ENCODE results near the gene SAP30BP.

The SAP30BP gene

DNA sequence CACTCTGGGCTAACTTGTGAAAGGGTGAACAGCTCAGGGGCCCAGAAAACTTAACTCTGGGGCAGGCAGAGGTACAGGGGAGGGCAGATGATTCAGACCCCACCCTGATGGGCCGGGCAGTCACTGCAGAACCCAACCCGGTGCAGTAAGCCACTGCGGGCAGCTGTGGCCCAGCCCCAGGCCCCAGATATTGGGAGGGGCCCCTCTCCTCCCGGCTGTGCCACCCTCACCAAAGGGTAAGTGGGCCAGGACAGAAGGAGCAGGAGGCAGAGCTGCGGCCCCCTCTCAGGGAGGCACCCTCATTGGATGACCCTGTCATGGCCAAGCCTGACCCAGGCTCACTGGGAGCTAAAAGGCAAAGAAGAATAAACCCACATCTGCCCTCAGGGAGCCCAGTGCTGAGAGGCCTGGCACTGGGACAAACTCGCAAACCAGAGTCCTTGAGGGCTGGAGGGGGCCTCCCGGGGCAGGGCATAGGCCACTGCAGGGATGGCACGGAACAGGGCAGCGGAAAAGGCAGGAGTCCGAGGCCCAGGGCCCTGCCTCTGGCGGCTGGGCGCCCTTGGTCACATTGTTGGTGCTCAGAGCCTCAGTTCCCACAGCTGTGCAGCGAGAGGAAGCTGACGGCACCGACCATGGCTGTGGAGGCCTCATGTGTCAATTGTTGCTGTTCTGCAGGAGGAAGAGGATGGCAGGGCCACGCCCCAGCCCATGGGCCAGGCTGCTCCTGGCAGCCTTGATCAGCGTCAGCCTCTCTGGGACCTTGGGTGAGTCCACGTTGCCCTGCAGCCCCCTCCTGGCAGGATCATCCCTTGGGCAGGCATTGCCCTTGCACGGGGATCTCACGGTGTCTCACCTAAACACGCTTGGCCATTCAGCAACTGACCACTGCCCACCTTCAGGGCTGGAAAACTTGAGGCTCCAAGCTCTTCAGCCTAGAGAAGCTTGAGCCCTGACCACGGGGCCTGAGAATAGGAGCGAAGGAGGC is 57.2 kb downstream of the SAP30BP start:
- TF ChIP-seq, protein P1, sequence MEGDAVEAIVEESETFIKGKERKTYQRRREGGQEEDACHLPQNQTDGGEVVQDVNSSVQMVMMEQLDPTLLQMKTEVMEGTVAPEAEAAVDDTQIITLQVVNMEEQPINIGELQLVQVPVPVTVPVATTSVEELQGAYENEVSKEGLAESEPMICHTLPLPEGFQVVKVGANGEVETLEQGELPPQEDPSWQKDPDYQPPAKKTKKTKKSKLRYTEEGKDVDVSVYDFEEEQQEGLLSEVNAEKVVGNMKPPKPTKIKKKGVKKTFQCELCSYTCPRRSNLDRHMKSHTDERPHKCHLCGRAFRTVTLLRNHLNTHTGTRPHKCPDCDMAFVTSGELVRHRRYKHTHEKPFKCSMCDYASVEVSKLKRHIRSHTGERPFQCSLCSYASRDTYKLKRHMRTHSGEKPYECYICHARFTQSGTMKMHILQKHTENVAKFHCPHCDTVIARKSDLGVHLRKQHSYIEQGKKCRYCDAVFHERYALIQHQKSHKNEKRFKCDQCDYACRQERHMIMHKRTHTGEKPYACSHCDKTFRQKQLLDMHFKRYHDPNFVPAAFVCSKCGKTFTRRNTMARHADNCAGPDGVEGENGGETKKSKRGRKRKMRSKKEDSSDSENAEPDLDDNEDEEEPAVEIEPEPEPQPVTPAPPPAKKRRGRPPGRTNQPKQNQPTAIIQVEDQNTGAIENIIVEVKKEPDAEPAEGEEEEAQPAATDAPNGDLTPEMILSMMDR (IDR thresholded peaks at IDR 0.05): no peak

DNA sequence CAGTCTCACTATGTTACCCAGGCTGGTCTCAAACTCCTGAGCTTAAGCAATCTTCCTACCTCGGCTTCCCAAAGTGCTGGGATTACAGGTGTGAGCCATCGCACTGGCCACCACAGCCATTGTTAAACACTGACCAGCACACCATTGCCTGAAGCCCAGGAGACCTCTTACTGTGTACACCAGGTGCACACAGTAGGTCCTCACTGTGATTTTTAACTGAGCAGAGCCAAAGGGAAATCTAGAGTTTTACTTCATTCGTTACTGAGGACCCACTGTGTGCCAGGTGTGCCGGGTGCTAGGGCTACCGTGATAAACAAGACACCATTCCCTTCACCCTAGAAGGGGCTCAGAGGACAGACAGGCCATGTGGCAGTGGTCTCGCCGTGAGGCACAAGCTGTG is 58.4 kb downstream of the SAP30BP start:
- TF ChIP-seq, protein P1 (IDR thresholded peaks at IDR 0.05): no peak

DNA sequence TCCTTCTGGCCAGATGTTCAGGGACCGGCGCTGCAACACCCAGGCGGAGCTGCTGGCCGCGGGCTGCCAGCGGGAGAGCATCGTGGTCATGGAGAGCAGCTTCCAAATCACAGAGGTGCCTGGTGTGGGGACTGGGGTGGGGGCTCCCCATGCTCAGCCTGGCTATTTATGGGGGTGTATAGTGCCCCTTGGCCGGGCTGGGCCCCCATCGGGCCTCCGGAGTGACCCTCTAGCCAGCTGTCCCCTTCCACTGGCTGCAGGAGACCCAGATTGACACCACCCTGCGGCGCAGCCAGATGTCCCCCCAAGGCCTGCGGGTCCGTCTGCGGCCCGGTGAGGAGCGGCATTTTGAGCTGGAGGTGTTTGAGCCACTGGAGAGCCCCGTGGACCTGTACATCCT is 60.3 kb downstream of the SAP30BP start:
- TF ChIP-seq, protein P1 (IDR thresholded peaks at IDR 0.05): no peak

DNA sequence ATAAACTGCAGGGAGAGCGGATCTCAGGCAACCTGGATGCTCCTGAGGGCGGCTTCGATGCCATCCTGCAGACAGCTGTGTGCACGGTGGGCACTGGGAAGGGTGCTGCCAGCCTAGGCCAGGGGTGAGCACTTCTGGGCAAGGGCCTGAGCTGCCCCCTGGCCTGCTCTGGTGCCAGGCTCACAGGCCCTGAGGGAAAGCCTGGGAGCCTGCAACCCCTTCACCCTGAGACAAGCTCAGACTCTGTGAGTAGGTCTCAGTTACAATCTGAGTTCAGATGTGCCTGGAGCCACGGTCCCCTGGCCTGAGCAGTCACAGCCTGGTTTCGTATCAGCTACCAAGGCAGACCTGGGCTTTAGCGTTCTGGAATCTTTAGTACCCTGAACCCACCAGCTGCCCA is 62.2 kb downstream of the SAP30BP start:
- TF ChIP-seq, protein P1 (IDR thresholded peaks at IDR 0.05): no peak

DNA sequence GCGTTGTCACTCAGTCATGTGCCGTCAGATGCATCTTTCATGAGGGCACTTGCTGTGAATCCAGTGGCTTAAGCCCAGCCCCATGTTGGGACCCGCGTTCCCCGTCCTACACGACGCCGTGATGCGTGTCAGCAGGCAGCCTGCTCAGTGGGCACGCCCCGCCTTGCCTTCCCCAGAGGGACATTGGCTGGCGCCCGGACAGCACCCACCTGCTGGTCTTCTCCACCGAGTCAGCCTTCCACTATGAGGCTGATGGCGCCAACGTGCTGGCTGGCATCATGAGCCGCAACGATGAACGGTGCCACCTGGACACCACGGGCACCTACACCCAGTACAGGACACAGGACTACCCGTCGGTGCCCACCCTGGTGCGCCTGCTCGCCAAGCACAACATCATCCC is 62.9 kb downstream of the SAP30BP start:
- TF ChIP-seq, protein P1 (IDR thresholded peaks at IDR 0.05): no peak

DNA sequence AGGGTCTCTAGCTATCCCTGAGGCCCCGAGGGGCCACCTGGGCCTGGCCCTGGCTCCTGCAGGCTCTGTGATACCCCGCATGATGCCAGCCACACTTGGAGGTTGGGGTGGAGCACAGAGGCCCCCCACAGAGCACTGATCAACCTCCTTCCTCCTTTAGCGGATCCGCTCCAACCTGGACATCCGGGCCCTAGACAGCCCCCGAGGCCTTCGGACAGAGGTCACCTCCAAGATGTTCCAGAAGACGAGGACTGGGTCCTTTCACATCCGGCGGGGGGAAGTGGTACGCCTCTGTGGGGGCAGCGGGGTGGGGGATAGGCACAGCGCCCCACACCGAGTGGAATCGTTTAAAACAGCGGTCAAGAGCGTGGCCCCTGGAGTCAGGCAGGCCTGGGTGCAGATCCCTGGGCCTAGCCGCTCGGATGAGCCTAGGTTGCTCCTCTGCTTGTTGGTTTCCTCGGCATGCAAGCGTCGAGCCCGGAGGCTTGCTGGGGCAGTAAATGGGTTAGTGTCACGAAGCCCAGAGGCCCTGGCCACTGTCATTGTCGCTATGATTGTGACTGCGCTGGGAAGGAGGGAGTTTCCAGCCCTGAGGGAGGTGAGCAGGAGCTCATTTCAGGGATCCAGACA is 64.1 kb downstream of the SAP30BP start:
- TF ChIP-seq, protein P1 (IDR thresholded peaks at IDR 0.05): no peak

DNA sequence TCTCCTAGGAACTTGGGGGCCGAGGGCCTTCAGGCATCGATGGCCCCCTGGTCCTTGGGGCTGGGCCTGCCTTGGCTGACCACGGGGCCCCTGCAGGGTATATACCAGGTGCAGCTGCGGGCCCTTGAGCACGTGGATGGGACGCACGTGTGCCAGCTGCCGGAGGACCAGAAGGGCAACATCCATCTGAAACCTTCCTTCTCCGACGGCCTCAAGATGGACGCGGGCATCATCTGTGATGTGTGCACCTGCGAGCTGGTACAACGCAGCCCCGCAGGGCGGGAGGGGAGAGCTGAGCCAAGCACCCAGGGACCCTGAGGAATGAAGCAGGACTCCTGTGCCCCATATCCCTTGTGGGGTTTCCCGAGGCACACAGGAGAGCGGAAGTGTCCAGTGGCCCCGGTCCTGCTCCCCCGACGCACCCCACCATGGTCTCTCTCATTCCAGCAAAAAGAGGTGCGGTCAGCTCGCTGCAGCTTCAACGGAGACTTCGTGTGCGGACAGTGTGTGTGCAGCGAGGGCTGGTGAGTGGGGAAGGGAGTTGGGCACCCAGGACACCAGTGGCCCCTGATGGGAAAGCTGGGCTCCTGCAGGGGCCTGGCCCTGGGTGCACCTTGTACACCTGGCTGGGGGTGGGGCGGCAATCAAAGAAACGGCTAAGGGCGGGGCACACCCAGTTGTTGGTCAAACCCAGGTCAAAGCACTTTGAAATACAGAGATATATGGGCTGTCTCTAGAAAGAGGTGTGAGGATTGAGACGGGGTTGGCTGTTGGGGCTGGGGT is 64.8 kb downstream of the SAP30BP start:
- TF ChIP-seq, protein P1 (IDR thresholded peaks at IDR 0.05): no peak
